Activated gamma-delta T cell treated with Interleukin-2 at 50 U/mL for 16 hours (primary cell): ENCODE results near the gene BCL11A.

Source experiments
- DNase-seq: peaks from one replicate; pipeline ENCODE4 v3.0.0-alpha.2; 2020

Gene BCL11A

GRCh38 chr2:60480089-60480773 is 73.2 kb downstream of the BCL11A start:
- DNase-seq = no peak

- no peak for DNase-seq
Measured at GRCh38 chr2:60479226-60480088, 74.0 kb downstream of the BCL11A start.

- no peak for DNase-seq
Measured at GRCh38 chr2:60478660-60479059, 74.8 kb downstream of the BCL11A start.

- DNase-seq = no peak
Measured at GRCh38 chr2:60476206-60476954, 77.1 kb downstream of the BCL11A start.

- no peak for DNase-seq
Measured at GRCh38 chr2:60475123-60475830, 78.2 kb downstream of the BCL11A start.

- no peak for DNase-seq
Measured at GRCh38 chr2:60474301-60474700, 79.2 kb downstream of the BCL11A start.

GRCh38 chr2:60473546-60473945 is 79.9 kb downstream of the BCL11A start:
- no peak for DNase-seq

- no peak for DNase-seq
Measured at GRCh38 chr2:60472663-60473289, 80.7 kb downstream of the BCL11A start.

- no peak for DNase-seq
Measured at GRCh38 chr2:60472041-60472440, 81.4 kb downstream of the BCL11A start.

- no peak for DNase-seq
Measured at GRCh38 chr2:60470340-60470739, 83.1 kb downstream of the BCL11A start.

- no peak for DNase-seq
Measured at GRCh38 chr2:60469536-60470317, 83.7 kb downstream of the BCL11A start.

- no peak for DNase-seq
Measured at GRCh38 chr2:60468382-60469085, 84.9 kb downstream of the BCL11A start.

- no peak for DNase-seq
Measured at GRCh38 chr2:60466161-60466702, 87.2 kb downstream of the BCL11A start.

GRCh38 chr2:60465736-60466135 is 87.7 kb downstream of the BCL11A start:
- DNase-seq = no peak

GRCh38 chr2:60463249-60463648 is 90.2 kb downstream of the BCL11A start:
- DNase-seq = no peak

GRCh38 chr2:60461421-60462108 is 91.9 kb downstream of the BCL11A start:
- DNase-seq = no peak

GRCh38 chr2:60460577-60461420 is 92.7 kb downstream of the BCL11A start:
- no peak for DNase-seq

- no peak for DNase-seq
Measured at GRCh38 chr2:60459851-60460250, 93.6 kb downstream of the BCL11A start.
